GM10847 (cell line): ENCODE data around the gene GRM2.

Source experiments
- POLR2A ChIP-seq: IDR thresholded peaks from 2 replicates; pipeline ENCODE4 v1.6.1; 2011; ENCODE audit not compliant: insufficient read length; ENCODE audit errors: extremely low read depth

GRM2 gene

DNA sequence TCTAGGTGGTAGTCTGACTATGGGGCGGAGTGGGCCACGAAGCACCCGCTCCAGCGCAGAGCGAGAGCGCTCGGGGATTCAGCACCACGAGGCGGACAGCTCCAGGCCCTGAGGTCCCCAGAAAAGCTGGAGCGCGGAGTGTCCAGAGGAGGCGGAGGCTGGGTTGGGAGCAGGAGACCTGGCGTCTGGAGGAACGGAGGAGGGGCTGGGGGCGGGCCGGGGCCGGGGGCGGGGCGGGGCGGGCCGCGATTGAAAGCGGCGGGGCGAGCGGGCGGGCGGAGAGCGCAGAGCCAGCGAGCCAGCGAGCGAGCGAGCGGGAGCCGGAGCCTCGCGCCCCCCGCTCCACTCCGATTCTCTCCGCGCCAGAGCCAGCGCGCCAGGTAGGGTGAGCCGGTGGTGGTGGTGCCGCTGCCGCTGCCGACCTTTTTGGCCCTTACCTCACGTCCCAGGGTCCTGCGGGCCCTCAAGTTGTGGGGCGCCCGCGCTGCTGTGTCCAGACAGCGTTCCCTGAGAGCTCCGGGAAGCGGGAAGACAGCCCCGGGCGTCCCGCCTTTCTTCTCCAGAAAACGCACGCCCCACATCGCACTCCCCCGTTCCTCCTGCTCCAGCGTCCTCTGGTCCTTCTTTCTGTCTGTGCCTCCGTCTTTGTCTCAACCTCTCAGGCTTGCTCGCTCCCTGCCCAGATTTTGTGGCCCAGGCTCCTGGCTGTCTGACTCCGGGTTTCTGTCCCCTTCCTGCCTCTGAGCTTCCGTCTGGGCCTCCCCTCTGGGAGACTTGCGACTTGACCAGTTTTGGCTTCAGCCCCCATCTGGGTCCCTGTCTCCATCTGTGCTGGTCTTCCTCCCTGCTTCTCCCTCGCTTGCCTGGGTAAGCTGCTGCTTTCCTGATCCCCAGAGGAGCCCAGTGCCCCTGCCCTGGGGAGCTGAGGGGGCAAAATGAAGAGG is at the start of gene GRM2:
Gene GRM2, plus strand, starts transcription at position 281 of the 944 bp plus-strand sequence. CDS start 1,916 bp downstream, outside the sequence.
- TF ChIP-seq POLR2A = no peak

DNA sequence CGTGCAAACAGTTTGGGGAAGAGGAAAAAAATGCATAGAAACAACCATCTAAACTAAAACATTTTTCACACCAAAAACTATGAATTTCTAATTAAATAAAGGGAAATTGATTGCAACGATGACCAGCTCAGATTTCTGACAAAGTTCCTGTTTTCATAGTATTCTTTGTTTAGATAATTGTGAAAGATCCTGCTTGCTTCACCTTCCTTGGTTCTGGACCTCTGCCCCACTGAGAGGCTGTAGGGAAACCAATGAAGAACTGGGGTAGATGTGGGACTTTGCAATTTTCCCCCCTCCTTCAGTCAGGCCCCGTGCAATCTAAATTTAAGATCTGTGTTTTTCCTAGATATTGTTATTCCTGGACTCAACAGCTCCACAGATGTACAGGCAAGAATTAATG is 49.6 kb upstream of the GRM2 start:
- no peak for TF ChIP-seq POLR2A

DNA sequence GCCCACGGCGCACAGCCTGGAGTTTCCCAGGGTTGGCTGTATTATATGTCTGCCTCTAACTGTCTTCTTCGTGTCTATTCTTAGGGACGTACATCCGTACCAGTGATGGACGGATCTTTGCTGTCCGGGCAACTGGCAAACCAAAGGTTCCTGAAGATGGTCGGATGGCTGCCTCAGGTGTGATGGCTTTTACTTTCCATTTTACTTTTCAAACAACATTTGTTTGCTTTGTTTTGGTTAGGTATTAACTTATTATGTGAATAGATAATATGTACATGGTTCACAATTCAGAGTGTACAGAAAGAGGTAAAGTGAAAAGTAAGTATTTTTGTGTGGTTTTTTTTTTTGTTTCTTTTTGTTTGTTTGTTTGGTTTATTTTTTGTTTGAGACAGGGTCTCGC is 46.9 kb upstream of the GRM2 start:
- no peak for TF ChIP-seq POLR2A

DNA sequence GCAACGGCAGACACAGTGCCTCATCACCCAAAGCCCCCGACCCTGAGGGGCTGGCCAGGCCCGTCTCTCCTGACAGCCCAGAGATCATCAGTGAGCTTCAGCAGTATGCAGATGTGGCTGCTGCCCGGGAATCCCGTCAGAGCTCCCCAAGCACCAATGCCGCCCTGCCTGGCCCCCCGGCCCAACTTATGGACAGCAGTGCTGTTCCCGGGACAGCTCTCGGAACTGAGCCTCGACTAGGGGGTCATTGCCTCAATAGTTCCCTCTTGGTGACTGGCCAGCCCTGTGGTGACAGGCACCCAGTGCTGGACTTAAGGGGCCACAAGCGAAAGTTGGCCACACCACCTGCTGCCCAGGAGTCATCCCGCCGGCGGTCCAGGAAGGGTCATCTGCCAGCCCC is 44.4 kb upstream of the GRM2 start:
- TF ChIP-seq POLR2A = no peak

DNA sequence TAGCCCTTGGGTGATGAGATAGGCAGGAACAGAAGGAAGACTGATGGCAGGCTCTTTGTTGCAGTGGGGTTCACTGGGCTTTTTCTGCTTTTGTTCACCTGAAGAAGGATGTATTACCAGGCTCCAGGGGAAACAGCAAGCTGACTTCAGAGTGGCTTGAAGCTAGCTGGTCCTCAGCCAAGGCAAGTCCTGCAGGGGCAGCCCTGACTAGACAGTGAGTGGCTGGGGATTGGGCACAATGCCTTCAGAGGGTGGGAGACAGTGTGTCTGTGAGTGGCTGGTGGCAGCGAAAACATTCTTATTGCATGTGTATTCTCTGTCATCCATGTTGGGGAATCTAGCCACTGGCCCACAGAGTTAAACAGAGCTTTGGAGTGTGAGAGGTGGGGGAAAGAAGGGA is 38.1 kb upstream of the GRM2 start:
- TF ChIP-seq POLR2A = no peak

DNA sequence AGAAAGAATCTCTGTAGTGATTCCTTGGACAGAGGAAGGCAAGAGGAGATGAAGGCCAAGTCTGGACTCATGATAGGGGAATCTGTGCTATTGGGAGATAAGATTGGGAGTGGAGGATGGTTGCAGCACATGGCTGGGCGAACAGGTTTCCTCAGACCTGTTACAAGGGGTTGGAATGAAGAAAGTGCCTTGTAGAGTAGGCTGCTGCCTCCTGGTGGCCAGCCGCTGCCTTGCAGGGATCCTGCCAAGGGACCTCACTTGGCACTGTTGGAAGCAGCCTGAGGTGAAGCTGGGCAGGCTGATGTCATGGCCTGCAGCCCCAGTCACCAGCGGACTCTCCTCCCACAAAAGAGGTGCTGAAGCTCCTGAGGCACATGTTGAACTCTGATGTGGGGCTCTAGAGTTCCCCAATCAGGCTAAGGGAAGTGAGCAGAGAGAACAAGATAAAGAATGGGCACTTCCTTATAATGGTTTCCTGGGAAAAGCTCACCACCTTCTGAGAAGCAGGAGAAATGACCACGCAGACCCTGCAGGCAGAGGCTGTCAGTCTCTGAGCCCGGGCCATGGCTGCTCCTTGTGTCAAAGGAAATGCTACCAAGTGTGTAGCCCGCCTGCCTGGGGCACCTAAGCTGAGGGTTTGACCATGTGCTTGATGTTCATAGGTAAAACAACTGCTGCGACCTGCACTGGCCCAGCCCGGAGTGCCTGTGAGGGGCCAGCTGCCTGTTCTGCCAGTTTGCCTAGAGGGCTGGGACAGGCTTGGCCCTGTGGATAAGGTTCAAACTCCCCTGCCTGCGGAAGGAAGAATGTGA is 37.4 kb upstream of the GRM2 start:
- TF ChIP-seq POLR2A = no peak

DNA sequence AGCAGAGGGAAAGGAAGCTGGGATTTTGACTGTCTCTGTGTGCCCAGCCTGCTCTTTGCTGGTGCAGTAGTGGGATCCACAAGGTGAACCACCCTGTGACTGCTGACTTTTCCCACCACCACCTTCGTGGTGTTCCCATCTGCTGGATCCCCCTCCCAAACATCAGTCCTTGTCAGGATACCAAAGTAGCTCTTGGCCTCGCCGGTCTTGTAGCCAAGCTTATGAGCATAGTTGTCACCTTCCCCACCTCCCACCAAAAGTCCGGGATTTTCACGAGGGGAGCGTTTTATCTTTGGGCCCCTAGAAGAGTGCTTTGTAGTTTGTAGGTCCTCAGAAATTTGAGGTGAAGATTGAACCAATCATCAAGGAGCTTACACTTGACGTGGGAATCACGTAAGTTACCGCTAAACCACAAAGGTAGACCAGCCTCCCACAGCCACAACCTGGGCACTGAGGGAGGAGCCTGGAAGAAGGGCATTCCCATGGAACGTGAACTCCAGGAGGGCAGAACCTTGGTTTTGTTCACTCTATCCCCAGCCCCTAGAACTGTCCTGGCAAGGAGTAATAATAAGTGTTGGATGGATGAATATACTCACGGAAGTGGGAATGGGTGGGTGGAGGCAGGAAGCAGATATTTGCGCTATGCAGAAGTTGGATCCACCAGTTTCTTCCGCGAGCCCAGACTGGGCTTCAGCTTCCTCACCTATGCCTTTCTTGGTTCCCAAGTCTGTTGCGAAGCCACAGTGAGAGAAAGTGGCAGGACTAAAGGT is 36.6 kb upstream of the GRM2 start:
- TF ChIP-seq POLR2A = no peak

DNA sequence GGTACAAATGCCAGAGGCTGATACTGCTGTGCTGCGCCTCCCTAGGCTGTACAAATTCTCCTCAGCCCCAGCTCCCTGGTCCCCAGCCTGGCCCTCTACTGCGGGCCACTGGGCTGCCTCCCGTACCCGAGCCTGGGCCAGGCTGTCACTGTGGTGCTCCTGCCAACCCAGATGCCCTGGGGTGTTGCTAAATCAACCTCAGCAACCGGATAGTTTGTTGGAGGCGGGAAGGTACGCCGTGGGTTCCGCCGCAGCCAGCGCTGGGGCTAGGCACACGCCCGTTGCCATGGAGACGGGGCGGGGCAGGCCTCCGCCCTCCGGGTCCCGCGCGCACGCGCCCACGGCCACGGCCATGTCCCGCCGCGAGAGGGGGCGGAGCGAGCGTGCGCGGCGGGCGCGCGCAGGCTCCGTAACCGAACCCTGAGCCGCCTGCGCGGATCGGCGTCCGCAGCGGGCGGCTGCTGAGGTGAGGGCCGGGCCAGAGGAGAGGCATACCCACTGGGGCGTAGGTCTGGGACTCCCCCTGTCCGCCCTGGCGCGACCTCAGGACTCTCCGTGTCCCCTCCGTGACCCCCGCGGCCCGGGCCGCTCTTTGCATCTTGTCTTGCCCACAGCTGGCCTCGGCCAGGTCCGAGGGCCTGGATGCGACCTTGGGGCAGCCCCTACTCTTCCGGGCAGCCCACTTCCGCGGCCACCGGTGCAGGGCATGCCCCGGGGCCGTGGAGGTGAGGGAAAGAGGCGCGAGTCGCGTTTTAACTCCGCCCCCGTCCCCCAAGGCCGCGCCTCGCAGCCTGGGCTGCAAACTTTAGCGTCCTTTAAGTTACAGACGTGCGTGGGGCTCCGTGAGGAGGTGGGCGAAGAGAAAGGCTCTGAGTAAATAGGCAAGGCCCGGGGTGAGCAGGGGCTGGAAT is 35.8 kb upstream of the GRM2 start, which contains the start of gene TEX264:
Gene TEX264, plus strand, starts transcription at position 430 of the 911 bp plus-strand sequence. CDS start 3,053 bp downstream, outside the sequence.
- TF ChIP-seq POLR2A = peak; percentile 83

DNA sequence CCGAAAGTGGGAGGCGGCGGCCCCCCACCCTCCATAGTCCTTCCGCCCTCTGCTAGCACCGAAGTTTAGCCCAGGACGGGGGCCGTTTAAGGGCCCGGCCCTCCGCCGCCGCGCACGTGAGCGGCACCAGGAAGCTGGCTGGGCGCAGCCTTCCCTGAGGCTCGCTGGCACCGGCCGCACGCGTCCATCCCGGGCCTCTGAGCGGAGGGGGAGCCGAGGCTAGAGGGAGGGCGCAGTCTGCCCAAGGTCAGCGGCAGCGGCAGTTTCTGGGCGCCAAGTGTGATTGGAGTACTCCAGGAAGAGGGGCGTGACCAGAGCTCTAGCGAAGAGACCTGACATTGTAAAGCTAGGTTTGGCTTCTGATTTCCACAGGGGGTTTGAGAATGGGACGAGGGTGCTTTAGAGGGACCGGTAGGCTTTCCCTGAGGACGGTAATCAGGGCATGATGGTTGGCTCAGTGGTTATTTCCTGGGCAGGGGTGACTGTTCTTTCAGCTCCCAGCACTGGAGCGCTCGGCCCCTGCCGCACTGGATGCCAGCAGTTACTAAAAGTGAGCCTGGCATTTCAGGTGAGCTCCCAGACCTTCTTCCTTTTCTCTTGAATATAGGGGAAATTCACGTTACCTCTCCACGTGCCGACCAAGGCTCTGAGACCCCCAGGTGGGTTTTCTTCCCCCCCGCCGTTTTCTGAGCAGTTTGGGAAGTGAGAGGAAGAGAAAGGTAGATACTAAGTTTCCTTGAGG is 35.0 kb upstream of the GRM2 start:
- TF ChIP-seq POLR2A = peak; percentile 23

DNA sequence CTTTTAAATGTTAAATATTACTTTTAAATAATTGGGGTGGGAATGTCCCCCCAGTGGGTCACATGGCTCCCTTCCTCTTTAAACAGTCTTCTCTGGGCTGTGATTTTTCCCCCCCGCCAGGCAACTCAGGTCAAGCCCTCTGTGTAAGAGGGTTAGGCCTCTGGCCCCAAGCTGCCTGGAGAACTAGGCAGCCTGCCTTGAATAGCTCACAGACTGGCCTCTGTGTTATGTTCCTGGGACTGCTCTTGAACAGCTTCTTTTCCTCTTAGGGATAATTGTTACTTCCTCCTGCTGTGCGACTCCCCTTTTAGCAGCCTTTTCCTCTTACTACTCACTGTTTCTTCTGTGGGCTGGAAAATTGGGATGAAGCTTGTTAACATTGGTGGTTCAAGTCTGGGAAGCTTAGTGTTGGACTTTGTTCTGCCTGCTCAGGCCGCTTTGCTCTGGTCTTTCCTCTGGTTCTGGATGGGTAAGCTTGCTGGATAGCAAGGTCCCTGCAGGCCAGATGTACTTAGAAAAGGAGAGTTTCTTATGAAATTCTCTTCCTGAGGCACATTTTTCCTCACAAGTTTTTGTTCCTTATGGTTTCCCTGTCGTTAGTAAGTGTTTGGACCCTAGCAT is 33.6 kb upstream of the GRM2 start:
- no peak for TF ChIP-seq POLR2A

DNA sequence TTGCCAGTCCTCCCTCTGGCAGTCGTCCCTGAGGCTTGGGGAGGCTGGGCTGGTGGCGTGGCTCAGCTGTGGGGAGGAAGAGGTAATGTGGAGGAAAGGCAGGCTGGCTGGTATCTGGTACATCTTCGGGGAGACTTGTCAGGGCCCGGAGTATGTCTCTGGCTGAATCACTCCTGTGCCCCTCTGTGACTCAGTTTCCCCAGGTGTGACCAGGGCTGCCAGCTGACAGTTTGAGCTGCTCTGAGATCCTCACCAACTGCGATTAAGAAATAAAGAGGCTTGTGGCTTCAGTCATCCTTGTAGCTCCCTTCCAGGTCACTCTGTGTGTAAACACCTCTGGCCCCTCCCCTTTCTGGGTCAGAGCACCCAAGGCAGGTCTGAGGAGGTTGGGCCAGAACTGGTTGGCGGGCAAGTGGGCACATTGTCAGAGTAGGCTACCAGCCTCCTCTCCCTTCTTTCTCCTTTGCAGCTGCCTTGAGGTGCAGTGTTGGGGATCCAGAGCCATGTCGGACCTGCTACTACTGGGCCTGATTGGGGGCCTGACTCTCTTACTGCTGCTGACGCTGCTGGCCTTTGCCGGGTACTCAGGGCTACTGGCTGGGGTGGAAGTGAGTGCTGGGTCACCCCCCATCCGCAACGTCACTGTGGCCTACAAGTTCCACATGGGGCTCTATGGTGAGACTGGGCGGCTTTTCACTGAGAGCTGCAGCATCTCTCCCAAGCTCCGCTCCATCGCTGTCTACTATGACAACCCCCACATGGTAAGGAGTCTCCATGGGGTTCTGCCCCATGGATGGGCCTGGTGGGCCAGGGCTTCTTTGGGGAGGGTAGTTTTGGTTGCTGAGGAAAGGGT is 32.8 kb upstream of the GRM2 start:
- TF ChIP-seq POLR2A = no peak

DNA sequence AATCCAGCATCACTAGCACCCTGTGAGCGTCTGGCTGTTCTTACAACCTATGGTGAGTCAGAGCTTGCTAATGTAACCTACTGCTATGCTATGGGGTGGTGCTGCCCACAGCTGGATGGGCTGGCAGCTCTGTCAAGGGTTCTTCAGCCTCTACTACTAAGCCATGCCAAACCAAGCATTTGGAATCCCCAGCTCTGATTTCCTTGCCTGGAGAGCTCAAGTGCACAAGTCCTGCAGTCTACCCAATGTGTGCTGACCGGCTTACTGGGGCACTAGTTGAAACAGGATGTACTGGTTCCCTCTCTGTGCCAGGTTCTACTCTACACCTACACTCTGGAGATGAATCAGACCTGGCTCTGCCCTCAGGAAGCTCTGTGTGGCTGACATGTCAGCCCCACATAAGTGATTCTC is 31.7 kb upstream of the GRM2 start:
- no peak for TF ChIP-seq POLR2A
